ENCODE results near the gene HSP90AA1.

GRCh38 chr14:102090713-102091112 lies 3.9 kb upstream of the HSP90AA1 start:
- TF ChIP-seq EZH2 (IDR thresholded peaks at IDR 0.05; ENCODE audit: borderline replicate concordance, low read length) = no peak
- no peak for TF ChIP-seq CTCF (conservative IDR thresholded peaks at IDR 0.05 in 1 of 2, IDR thresholded peaks at IDR 0.05 in 1 of 2; ENCODE audit: extremely low read depth in 1 of 2, insufficient read depth in 1 of 2, low read depth in 1 of 2, low read length in 2 of 2)
